SK-N-MC (cell line): ENCODE measurements around the gene GRAMD2B.

ENCODE experiments used
- EZH2 ChIP-seq: fragments of 200-600 bp; sonication (generic); IDR thresholded peaks from one replicate; pipeline ENCODE4 v1.6.1; 2017; ENCODE audit warnings: antibody characterized with exemption
- FOXP2 ChIP-seq: optimal IDR thresholded peaks from 2 replicates; pipeline ENCODE3; 2011; ENCODE audit warnings: mild to moderate bottlenecking, moderate library complexity; ENCODE audit not compliant: insufficient read depth; ENCODE audit errors: extremely low read length, control extremely low read depth
- POLR2AphosphoS5 ChIP-seq: IDR thresholded peaks from 2 replicates; pipeline ENCODE4 v1.6.1; 2012; ENCODE audit warnings: mild to moderate bottlenecking, low read depth, low read length, borderline replicate concordance

DNA sequence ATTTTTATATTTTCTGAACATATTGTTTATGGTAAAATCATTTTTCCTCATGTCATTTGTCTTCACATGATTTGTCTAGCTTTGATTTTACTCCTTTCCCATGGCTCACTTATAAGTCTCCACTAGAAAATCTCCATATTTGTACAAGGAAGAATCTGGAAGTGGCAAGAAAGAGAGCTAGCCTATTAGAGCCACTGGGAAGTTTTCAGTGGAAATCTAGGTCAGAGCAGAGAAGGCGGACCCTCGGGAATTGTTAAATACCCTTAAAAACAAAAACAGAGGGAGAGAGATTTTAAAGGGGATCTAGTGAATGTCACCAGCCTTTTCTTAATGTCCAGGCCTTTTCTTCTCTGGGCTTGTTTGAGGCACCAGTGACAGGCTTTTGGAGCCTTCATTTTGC is 56.6 kb downstream of the GRAMD2B start:
- no peak for TF ChIP-seq POLR2AphosphoS5
- TF ChIP-seq EZH2 = no peak
- TF ChIP-seq FOXP2 = no peak
